Measurements from ENCODE around the gene UROS. TPM values are rescaled to one million over a fixed set of nuclear protein-coding genes. Genes with fewer than 3 reads are reported as not detected.

Gene UROS
- total RNA-seq, 4 donors from 2014 or later = 29.7 to 46.5 (median 36.4) TPM

- Histone ChIP-seq H3K4me1 (peaks cover under 1 to 11% (median 7%) of the 10 kb centered on the region in 4 donors), H3K4me3 (no peak overlapping the region), H3K9me3 (no peaks in the 10 kb centered on the region), H3K27me3 (no peaks in the 10 kb centered on the region), H3K36me3 (peaks cover 19 to 50% (median 32%) of the 10 kb centered on the region in 4 donors), H3K27ac (replicated peaks in 1 of 4) (no peak overlapping the region)
- TF ChIP-seq, protein P1, sequence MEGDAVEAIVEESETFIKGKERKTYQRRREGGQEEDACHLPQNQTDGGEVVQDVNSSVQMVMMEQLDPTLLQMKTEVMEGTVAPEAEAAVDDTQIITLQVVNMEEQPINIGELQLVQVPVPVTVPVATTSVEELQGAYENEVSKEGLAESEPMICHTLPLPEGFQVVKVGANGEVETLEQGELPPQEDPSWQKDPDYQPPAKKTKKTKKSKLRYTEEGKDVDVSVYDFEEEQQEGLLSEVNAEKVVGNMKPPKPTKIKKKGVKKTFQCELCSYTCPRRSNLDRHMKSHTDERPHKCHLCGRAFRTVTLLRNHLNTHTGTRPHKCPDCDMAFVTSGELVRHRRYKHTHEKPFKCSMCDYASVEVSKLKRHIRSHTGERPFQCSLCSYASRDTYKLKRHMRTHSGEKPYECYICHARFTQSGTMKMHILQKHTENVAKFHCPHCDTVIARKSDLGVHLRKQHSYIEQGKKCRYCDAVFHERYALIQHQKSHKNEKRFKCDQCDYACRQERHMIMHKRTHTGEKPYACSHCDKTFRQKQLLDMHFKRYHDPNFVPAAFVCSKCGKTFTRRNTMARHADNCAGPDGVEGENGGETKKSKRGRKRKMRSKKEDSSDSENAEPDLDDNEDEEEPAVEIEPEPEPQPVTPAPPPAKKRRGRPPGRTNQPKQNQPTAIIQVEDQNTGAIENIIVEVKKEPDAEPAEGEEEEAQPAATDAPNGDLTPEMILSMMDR (IDR thresholded peaks at IDR 0.05) = no peak
- TF ChIP-seq EP300 (IDR thresholded peaks at IDR 0.05) (no peak), POLR2AphosphoS5 (IDR thresholded peaks at IDR 0.05) (no peak), POLR2A (IDR thresholded peaks at IDR 0.05; ENCODE audit: low read depth) (no peak)
- DNase-seq (ENCODE audit: extremely low spot score) = no peak
- intact Hi-C loops (cut with DNase I) = loop anchor here (5.0 kb wide), 1 partner anchor 89 kb away; no protein-coding TSS in a partner anchor
- 96% methylated on average over 4 of the region's 4 CpGs for WGBS
Measured at GRCh38 chr10:125816548-125816947, 6.5 kb downstream of the UROS start.

- no peak for DNase-seq (ENCODE audit: extremely low spot score)
- TF ChIP-seq POLR2A (IDR thresholded peaks at IDR 0.05; ENCODE audit: low read depth) = no peak
- Histone ChIP-seq H3K27ac (replicated peaks in 1 of 4) (no peak overlapping the region), H3K4me1 (peaks cover 0 to 4% (median 1%) of the 10 kb centered on the region in 4 donors), H3K9me3 (no peaks in the 10 kb centered on the region), H3K4me3 (no peak overlapping the region), H3K36me3 (peaks cover 20 to 58% (median 37%) of the 10 kb centered on the region in 4 donors), H3K27me3 (no peaks in the 10 kb centered on the region)
- 69% methylated on average over 1 of the region's 1 CpG for whole genome bisulfite sequencing
- intact Hi-C loops (cut with DNase I) = loop anchor here (5.0 kb wide), 1 partner anchor 88 kb away; no protein-coding TSS in a partner anchor
Measured at GRCh38 chr10:125815764-125816163, 7.3 kb downstream of the UROS start.

GRCh38 chr10:125812128-125812750, 10.8 kb downstream of the UROS start:
- no peaks in the 10 kb centered on the region for H3K4me1 ChIP-seq
- H3K9me3 ChIP-seq = no peaks in the 10 kb centered on the region
- whole genome bisulfite sequencing = 83% methylated on average over 1 of the region's 1 CpG
- no peak for DNase-seq (ENCODE audit: extremely low spot score)
- H3K4me3 ChIP-seq = no peak overlapping the region
- H3K27ac ChIP-seq (replicated peaks in 1 of 4) = no peak overlapping the region
- peaks cover 33 to 87% (median 52%) of the 10 kb centered on the region in 4 donors for H3K36me3 ChIP-seq
- H3K27me3 ChIP-seq = no peaks in the 10 kb centered on the region
- no peak for TF ChIP-seq POLR2A (IDR thresholded peaks at IDR 0.05; ENCODE audit: low read depth)
- intact Hi-C loops (cut with DNase I) = no loop called here

GRCh38 chr10:125811251-125811650, 11.8 kb downstream of the UROS start:
- 72% methylated on average over 1 of the region's 1 CpG for WGBS
- Histone ChIP-seq H3K27ac (replicated peaks in 1 of 4) (no peak overlapping the region), H3K4me1 (no peaks in the 10 kb centered on the region), H3K27me3 (no peaks in the 10 kb centered on the region), H3K9me3 (no peaks in the 10 kb centered on the region), H3K4me3 (no peak overlapping the region), H3K36me3 (peaks cover 40 to 94% (median 62%) of the 10 kb centered on the region in 4 donors)
- intact Hi-C loops (cut with DNase I) = no loop called here
- no peak for DNase-seq (ENCODE audit: extremely low spot score)
- TF ChIP-seq EP300 (IDR thresholded peaks at IDR 0.05) = no peak

DNA sequence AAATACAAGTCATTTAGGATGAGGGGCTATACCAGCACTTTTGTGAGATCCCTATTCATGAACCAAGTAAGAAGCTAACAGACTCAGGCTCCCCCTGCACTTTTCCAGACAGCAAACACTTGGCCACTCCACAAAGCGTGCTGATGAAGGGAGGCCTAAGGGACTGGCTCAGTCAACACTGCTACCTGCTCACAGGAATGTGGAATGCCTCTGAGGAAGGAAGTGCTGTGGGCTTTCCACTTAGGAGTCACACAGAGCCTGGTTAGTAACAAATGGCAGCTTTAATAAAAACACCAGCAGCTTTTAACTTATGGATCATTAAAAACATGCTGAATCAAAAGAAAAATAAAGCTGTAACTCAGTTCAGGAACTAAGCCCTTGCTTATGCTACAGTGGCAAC, 15.0 kb downstream of the UROS start:
- Histone ChIP-seq H3K9me3 (no peaks in the 10 kb centered on the region), H3K27me3 (no peaks in the 10 kb centered on the region), H3K4me1 (no peaks in the 10 kb centered on the region), H3K27ac (replicated peaks in 1 of 4) (no peak overlapping the region), H3K36me3 (peaks cover 36 to 94% (median 56%) of the 10 kb centered on the region in 4 donors), H3K4me3 (no peak overlapping the region)
- DNase-seq (ENCODE audit: extremely low spot score) = no peak
- 91% methylated on average over 1 of the region's 1 CpG for WGBS
- TF ChIP-seq POLR2AphosphoS5 (IDR thresholded peaks at IDR 0.05) (no peak), EP300 (IDR thresholded peaks at IDR 0.05) (no peak)
- TF ChIP-seq, protein P1 (IDR thresholded peaks at IDR 0.05) = no peak
- intact Hi-C loops (cut with DNase I) = no loop called here

DNA sequence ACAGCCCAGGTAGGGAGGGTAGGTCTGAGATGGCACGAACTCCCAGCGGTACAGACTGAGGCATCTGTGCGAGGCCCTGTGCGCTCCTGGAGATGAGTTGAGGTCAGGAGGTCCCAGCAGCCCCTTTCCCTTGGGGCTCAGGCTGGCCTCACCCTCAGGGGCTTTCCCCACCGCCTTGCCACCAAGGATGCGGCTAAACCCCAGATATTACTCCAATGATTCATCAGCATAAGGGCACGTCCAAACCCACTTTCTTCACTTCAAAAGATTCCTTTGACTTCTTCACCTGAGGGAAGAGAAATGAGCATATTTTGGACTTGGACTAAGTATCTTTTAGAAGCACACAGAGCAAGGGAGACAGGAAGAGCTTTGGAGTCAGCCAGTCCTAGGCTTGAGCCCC, 20.3 kb downstream of the UROS start:
- H3K27ac ChIP-seq (replicated peaks in 1 of 4) = no peak overlapping the region
- H3K36me3 ChIP-seq = peaks cover 26 to 100% (median 59%) of the 10 kb centered on the region in 4 donors

More for the DNA sequence above, 20.3 kb downstream of the UROS start:
- Histone ChIP-seq H3K27me3 (no peaks in the 10 kb centered on the region), H3K4me3 (no peak overlapping the region), H3K9me3 (no peaks in the 10 kb centered on the region), H3K4me1 (no peaks in the 10 kb centered on the region)
- intact Hi-C loops (cut with DNase I) = no loop called here
- no peak for TF ChIP-seq EP300 (IDR thresholded peaks at IDR 0.05)
- no peak for TF ChIP-seq POLR2A (IDR thresholded peaks at IDR 0.05; ENCODE audit: low read depth)
- TF ChIP-seq, protein P1 (IDR thresholded peaks at IDR 0.05) = no peak
- TF ChIP-seq POLR2AphosphoS5 (IDR thresholded peaks at IDR 0.05) = no peak
- no peak for DNase-seq (ENCODE audit: extremely low spot score)
- 89% methylated on average over 7 of the region's 7 CpGs for WGBS
